HPDE6-E6E7 (cell line): ENCODE results near the gene TRHDE.

Experiments
- DNase-seq: peaks from one replicate; pipeline ENCODE4 v3.0.0; 2011; ENCODE audit warnings: missing footprints; ENCODE audit errors: extremely low spot score

The TRHDE gene

GRCh38 chr12:72318341-72318740 lies 46.2 kb downstream of the TRHDE start:
- DNase-seq: no peak

- no peak for DNase-seq
These were observed 51.7 kb downstream of the TRHDE start for GRCh38 chr12:72323881-72324280.

GRCh38 chr12:72330301-72330700 lies 58.1 kb downstream of the TRHDE start:
- DNase-seq: no peak

GRCh38 chr12:72330784-72331183 lies 58.6 kb downstream of the TRHDE start:
- no peak for DNase-seq

- DNase-seq: no peak
These were observed 65.2 kb downstream of the TRHDE start for GRCh38 chr12:72337382-72337781.

GRCh38 chr12:72337946-72338345 lies 65.8 kb downstream of the TRHDE start:
- DNase-seq: no peak

GRCh38 chr12:72338437-72338836 lies 66.3 kb downstream of the TRHDE start:
- no peak for DNase-seq

- DNase-seq: peak; percentile 16
These were observed 74.3 kb downstream of the TRHDE start for GRCh38 chr12:72346363-72346944.

- no peak for DNase-seq
These were observed 77.3 kb downstream of the TRHDE start for GRCh38 chr12:72349491-72349890.

GRCh38 chr12:72359416-72359815 lies 87.2 kb downstream of the TRHDE start:
- DNase-seq: no peak

- no peak for DNase-seq
These were observed 93.0 kb downstream of the TRHDE start for GRCh38 chr12:72365151-72365550.

- no peak for DNase-seq
These were observed 94.1 kb downstream of the TRHDE start for GRCh38 chr12:72366255-72366654.

GRCh38 chr12:72368298-72368697 lies 96.1 kb downstream of the TRHDE start:
- no peak for DNase-seq

GRCh38 chr12:72368719-72369422 lies 96.7 kb downstream of the TRHDE start:
- DNase-seq: no peak

- no peak for DNase-seq
These were observed 97.3 kb downstream of the TRHDE start for GRCh38 chr12:72369423-72369959.

- no peak for DNase-seq
These were observed 108.3 kb downstream of the TRHDE start for GRCh38 chr12:72380441-72380840.

GRCh38 chr12:72388322-72388721 lies 116.2 kb downstream of the TRHDE start:
- no peak for DNase-seq

GRCh38 chr12:72390146-72390545 lies 118.0 kb downstream of the TRHDE start:
- DNase-seq: no peak

- no peak for DNase-seq
These were observed 133.9 kb downstream of the TRHDE start for GRCh38 chr12:72406111-72406510.

- DNase-seq: no peak
These were observed 160.0 kb downstream of the TRHDE start for GRCh38 chr12:72432037-72432604.

- no peak for DNase-seq
These were observed 161.1 kb downstream of the TRHDE start for GRCh38 chr12:72433298-72433697.

GRCh38 chr12:72434999-72435398 lies 162.8 kb downstream of the TRHDE start:
- no peak for DNase-seq

GRCh38 chr12:72442217-72442616 lies 170.0 kb downstream of the TRHDE start:
- DNase-seq: no peak
